MCF 10A (cell line): ENCODE data around the gene AUTS2. TPM values are rescaled to one million over a fixed set of nuclear protein-coding genes. Genes with fewer than 3 reads are reported as not detected.

ENCODE experiments used
- BruUV-seq: library from RNA; stranded (reverse); fragments of 400-500 nt; replicated peaks from 2 replicates; lab custom pipeline; 2021; lab: Mats Ljungman, UMichigan
- CTCF ChIA-PET: fragments of 300-600 bp; sonication (Branson Sonifier 250); formaldehyde crosslinking; extraction: SDS; loops from one replicate; lab custom pipeline; 2021; ENCODE audit warnings: antibody characterized with exemption, inconsistent platforms; lab: Yijun Ruan, JAX
- POLR2A ChIA-PET: fragments of 300-600, 350-650 bp; sonication (Branson Sonifier 250); formaldehyde crosslinking; extraction: SDS; loops from one replicate; lab custom pipeline; 2020; ENCODE audit warnings: antibody characterized with exemption, inconsistent platforms; lab: Yijun Ruan, JAX
- DNase-seq: peaks from one replicate; pipeline ENCODE4 v3.0.0-alpha.2; 2018; ENCODE audit not compliant: unreplicated experiment
- H3K27ac Mint-ChIP-seq: one replicate; pipeline ENCODE4 v1.8.0; 2022; ENCODE audit warnings: mild to moderate bottlenecking, low read depth, mixed read lengths; ENCODE audit not compliant: unreplicated experiment
- H3K27me3 Mint-ChIP-seq: one replicate; pipeline ENCODE4 v1.8.0; 2022; ENCODE audit warnings: mixed read lengths; ENCODE audit not compliant: insufficient read depth, unreplicated experiment
- H3K36me3 Mint-ChIP-seq: one replicate; pipeline ENCODE4 v1.8.0; 2022; ENCODE audit warnings: mild to moderate bottlenecking, moderate library complexity, mixed read lengths; ENCODE audit not compliant: insufficient read depth, unreplicated experiment
- H3K4me1 Mint-ChIP-seq: one replicate; pipeline ENCODE4 v1.8.0; 2022; ENCODE audit warnings: mixed read lengths; ENCODE audit not compliant: insufficient read depth, unreplicated experiment
- H3K4me3 Mint-ChIP-seq: one replicate; pipeline ENCODE4 v1.8.0; 2022; ENCODE audit warnings: mild to moderate bottlenecking, moderate library complexity, mixed read lengths; ENCODE audit not compliant: unreplicated experiment
- H3K9me3 Mint-ChIP-seq: one replicate; pipeline ENCODE4 v1.8.0; 2022; ENCODE audit warnings: mixed read lengths; ENCODE audit not compliant: unreplicated experiment
- CTCF ChIP-seq: fragments of 200-600 bp; IDR thresholded peaks from one replicate; pipeline ENCODE4 v1.8.0; 2022; ENCODE audit warnings: antibody characterized with exemption, mild to moderate bottlenecking; ENCODE audit not compliant: unreplicated experiment
- intact Hi-C: fragments of 100-400 bp; cut with micrococcal nuclease; formaldehyde crosslinking; loops from 2 replicates; pipeline ENCODE4 v1.14.1; 2022
- total RNA-seq: library from RNA; stranded (reverse); gene quantifications from 2 replicates; pipeline ENCODE4 v1.2.3, GENCODE V29; 2022

Gene AUTS2
- total RNA-seq, 1 experiment from 2014 or later = 1.3 TPM

- no peak for TF ChIP-seq CTCF
- H3K9me3 Mint-ChIP-seq = peaks cover 7% of the 10 kb centered on the region
- H3K27ac Mint-ChIP-seq = no peak overlapping the region
- ChIA-PET CTCF (no interaction called here), POLR2A (no interaction called here)
- H3K27me3 Mint-ChIP-seq = no peaks in the 10 kb centered on the region
- BruUV-seq = no TSS peak
- no peaks in the 10 kb centered on the region for H3K36me3 Mint-ChIP-seq
- H3K4me1 Mint-ChIP-seq = no peaks in the 10 kb centered on the region
- no peak overlapping the region for H3K4me3 Mint-ChIP-seq
- intact Hi-C loops = no loop called here
- no peak for DNase-seq
These were observed 42.8 kb downstream of the AUTS2 start for GRCh38 chr7:69640925-69641594.

GRCh38 chr7:69643265-69643664 lies 45.0 kb downstream of the AUTS2 start:
- intact Hi-C loops = no loop called here
- Mint-ChIP-seq H3K4me1 (no peaks in the 10 kb centered on the region), H3K4me3 (no peak overlapping the region), H3K36me3 (no peaks in the 10 kb centered on the region), H3K27ac (no peak overlapping the region), H3K27me3 (no peaks in the 10 kb centered on the region), H3K9me3 (peaks cover 7% of the 10 kb centered on the region)
- DNase-seq = no peak
- TF ChIP-seq CTCF = no peak
- ChIA-PET CTCF (no interaction called here), POLR2A (no interaction called here)
- no TSS peak for BruUV-seq

- TF ChIP-seq CTCF = no peak
- H3K4me3 Mint-ChIP-seq = no peak overlapping the region
- no peaks in the 10 kb centered on the region for H3K4me1 Mint-ChIP-seq
- ChIA-PET CTCF (no interaction called here), POLR2A (no interaction called here)
- intact Hi-C loops = no loop called here
- peaks cover 7% of the 10 kb centered on the region for H3K9me3 Mint-ChIP-seq
- no TSS peak for BruUV-seq
- no peak for DNase-seq
- no peak overlapping the region for H3K27ac Mint-ChIP-seq
- no peaks in the 10 kb centered on the region for H3K27me3 Mint-ChIP-seq
- H3K36me3 Mint-ChIP-seq = no peaks in the 10 kb centered on the region
These were observed 45.6 kb downstream of the AUTS2 start for GRCh38 chr7:69643708-69644445.

- intact Hi-C loops = no loop called here
- Mint-ChIP-seq H3K36me3 (no peaks in the 10 kb centered on the region), H3K27ac (no peak overlapping the region), H3K27me3 (no peaks in the 10 kb centered on the region), H3K4me3 (no peak overlapping the region), H3K9me3 (peaks cover 3% of the 10 kb centered on the region), H3K4me1 (no peaks in the 10 kb centered on the region)
- no peak for DNase-seq
- ChIA-PET POLR2A (no interaction called here), CTCF (no interaction called here)
- no peak for TF ChIP-seq CTCF
- no TSS peak for BruUV-seq
These were observed 47.4 kb downstream of the AUTS2 start for GRCh38 chr7:69645683-69646082.
